HG02759 (cell line): ENCODE results near the gene PCSK5.
A peak's percentile ranks its signal among the peaks of the same experiment; 100 is the strongest.
"Not testable (repeated sequence)": the region's sequence is repeated elsewhere in the genome, so short reads cannot be mapped to it uniquely, and the experiment has no call there.

Experiments
- ATAC-seq: cut with Tn5 transposase; IDR thresholded peaks from one replicate; pipeline ENCODE4 v1.9.1; 2021; ENCODE audit warnings: mild to moderate bottlenecking, moderate library complexity; ENCODE audit not compliant: unreplicated experiment

Gene PCSK5

GRCh38 chr9:75890472-75891276, at the start of gene PCSK5:
Gene PCSK5 (plus strand): TSS chr9:75890673. CDS start chr9:75891182, 509 bp downstream.
- peak; percentile 87 for ATAC-seq

- ATAC-seq = no peak
Measured at GRCh38 chr9:75844321-75844720, 46.2 kb upstream of the PCSK5 start.

- no peak for ATAC-seq
Measured at GRCh38 chr9:75845806-75846205, 44.7 kb upstream of the PCSK5 start.

- ATAC-seq = no peak
Measured at GRCh38 chr9:75847085-75847484, 43.4 kb upstream of the PCSK5 start.

- ATAC-seq = no peak
Measured at GRCh38 chr9:75850459-75851200, 39.8 kb upstream of the PCSK5 start.

- no peak for ATAC-seq
Measured at GRCh38 chr9:75851917-75852316, 38.6 kb upstream of the PCSK5 start.

GRCh38 chr9:75852746-75853145, 37.7 kb upstream of the PCSK5 start:
- ATAC-seq = no peak

GRCh38 chr9:75855509-75855908, 35.0 kb upstream of the PCSK5 start:
- no peak for ATAC-seq

- peak; percentile 63 for ATAC-seq
Measured at GRCh38 chr9:75858497-75859092, 31.9 kb upstream of the PCSK5 start.

- no peak for ATAC-seq
Measured at GRCh38 chr9:75864266-75864665, 26.2 kb upstream of the PCSK5 start.

GRCh38 chr9:75866273-75866871, 24.1 kb upstream of the PCSK5 start:
- peak; percentile 61 for ATAC-seq

GRCh38 chr9:75868526-75868925, 21.9 kb upstream of the PCSK5 start:
- not testable (repeated sequence) for ATAC-seq

- ATAC-seq = no peak
Measured at GRCh38 chr9:75869236-75869635, 21.2 kb upstream of the PCSK5 start.

GRCh38 chr9:75870450-75870849, 20.0 kb upstream of the PCSK5 start:
- ATAC-seq = no peak

- no peak for ATAC-seq
Measured at GRCh38 chr9:75871624-75872023, 18.8 kb upstream of the PCSK5 start.

- ATAC-seq = no peak
Measured at GRCh38 chr9:75873712-75874111, 16.8 kb upstream of the PCSK5 start.

- no peak for ATAC-seq
Measured at GRCh38 chr9:75876999-75877640, 13.4 kb upstream of the PCSK5 start.

GRCh38 chr9:75878488-75878860, 12.0 kb upstream of the PCSK5 start:
- no peak for ATAC-seq

- no peak for ATAC-seq
Measured at GRCh38 chr9:75880618-75881017, 9.9 kb upstream of the PCSK5 start.

GRCh38 chr9:75881761-75882160, 8.7 kb upstream of the PCSK5 start:
- ATAC-seq = no peak

GRCh38 chr9:75885652-75886051, 4.8 kb upstream of the PCSK5 start:
- ATAC-seq = no peak
